ENCODE data around the gene CTIF.

Gene CTIF

DNA sequence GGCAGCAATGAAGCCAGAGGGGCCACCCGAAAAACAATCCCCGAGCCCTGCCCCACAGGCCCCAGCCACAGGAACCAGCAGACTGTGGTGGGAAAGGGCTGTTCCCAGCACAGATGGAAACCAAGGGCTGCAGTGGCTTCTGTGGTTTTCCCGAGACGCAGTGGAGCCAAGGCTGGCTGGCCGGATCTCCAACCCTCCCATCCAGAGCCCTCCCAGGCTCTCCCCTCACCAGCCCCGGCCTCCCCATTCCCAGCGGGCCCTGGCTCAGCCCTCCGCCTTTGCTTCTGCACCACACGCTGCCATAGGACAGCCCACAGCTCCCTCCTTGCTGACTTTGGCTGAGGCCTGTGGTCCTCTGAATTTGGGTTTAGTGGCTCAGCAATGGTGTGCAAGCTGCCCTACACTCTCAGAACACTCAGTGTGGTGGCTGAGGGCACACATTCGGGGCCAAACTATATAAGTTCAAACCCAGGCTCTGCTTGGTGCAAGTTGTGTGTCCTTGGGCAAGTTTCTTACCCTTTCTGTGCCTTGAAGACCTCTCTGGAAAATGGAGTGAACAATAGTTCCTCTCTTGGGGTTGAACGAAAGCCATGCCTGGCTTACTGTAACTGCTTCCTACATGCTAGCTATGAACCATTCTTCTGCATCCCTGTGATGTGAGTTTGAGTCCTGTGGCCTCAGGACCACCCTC lies 211.8 kb downstream of the CTIF start:
- H3K27ac ChIP-seq: no peak overlapping the region
- no peak for DNase-seq
- in situ Hi-C loops (cut with HindIII; ENCODE audit: low pct_ligation_motif_present, low sequenced_read_pairs): no loop called here
- no peaks in the 10 kb centered on the region for H3K36me3 ChIP-seq (replicated peaks)
- no peaks in the 10 kb centered on the region for H3K27me3 ChIP-seq (replicated peaks)
- H3K4me3 ChIP-seq (ENCODE audit: low read depth, low read length): no peak overlapping the region
- TF ChIP-seq, protein P1, sequence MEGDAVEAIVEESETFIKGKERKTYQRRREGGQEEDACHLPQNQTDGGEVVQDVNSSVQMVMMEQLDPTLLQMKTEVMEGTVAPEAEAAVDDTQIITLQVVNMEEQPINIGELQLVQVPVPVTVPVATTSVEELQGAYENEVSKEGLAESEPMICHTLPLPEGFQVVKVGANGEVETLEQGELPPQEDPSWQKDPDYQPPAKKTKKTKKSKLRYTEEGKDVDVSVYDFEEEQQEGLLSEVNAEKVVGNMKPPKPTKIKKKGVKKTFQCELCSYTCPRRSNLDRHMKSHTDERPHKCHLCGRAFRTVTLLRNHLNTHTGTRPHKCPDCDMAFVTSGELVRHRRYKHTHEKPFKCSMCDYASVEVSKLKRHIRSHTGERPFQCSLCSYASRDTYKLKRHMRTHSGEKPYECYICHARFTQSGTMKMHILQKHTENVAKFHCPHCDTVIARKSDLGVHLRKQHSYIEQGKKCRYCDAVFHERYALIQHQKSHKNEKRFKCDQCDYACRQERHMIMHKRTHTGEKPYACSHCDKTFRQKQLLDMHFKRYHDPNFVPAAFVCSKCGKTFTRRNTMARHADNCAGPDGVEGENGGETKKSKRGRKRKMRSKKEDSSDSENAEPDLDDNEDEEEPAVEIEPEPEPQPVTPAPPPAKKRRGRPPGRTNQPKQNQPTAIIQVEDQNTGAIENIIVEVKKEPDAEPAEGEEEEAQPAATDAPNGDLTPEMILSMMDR (IDR thresholded peaks at IDR 0.05; ENCODE audit: low read depth, low read length, missing control alignments): no peak

DNA sequence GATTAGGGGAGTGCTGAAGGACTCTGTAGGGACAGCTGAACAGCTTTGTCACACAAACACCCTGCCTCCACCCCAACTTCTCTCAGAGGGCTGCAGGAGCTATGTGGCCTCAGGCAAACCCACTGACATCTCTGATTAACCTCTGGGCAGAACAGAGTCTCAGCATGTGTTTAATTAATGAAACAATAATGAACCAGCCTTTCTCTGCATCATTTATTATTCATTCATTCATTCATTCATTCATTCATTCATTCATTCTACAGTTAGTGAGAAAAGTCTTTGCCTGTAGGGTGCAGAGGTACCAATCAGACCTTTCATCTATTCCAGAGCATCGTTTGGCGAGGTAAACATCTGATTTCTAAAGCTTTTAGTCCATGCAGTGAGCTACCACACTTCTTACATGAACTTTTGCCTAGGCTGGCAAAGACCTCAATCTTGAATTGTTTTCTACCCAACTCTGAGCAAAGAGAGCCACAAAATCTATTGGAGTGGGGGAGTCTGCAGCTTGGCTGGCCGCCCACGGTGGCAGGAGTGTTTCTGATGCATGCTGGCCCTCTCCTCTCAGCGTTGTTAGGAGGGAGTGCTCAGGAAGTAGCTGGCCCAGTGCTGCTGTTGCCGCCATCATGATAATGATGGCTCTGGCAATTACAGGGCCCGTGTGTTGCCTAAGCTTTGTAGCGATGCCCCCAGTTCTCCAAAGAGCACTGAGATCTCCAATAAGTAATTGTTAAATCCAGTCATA lies 213.1 kb downstream of the CTIF start:
- TF ChIP-seq, protein P1 (IDR thresholded peaks at IDR 0.05; ENCODE audit: low read depth, low read length, missing control alignments): no peak

DNA sequence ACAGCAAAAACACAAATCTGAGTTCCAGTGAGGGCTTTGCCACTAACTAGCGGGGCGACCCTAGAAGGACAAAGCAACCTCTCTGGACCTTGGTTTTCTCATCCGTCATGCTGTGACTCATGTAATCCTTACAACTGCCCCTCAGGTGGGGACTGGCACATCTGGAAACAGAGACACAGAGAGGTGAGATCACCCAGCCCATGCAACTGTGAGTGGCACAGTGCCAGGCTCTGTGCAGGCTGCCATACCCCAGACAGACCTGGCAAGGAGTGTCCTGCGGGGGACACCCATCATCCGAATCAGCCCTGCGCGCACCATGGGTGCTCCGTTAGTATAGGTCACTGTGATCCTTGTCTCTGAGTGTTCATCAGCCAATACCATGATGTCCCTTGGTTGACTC lies 213.6 kb downstream of the CTIF start:
- Histone ChIP-seq H3K4me3 (ENCODE audit: low read depth, low read length) (no peak overlapping the region), H3K27ac (no peak overlapping the region)
- in situ Hi-C loops (cut with HindIII; ENCODE audit: low pct_ligation_motif_present, low sequenced_read_pairs): no loop called here

More for the DNA sequence above, 213.1 kb downstream of the CTIF start:
- Histone ChIP-seq H3K27me3 (replicated peaks) (no peaks in the 10 kb centered on the region), H3K4me3 (ENCODE audit: low read depth, low read length) (no peak overlapping the region), H3K36me3 (replicated peaks) (no peaks in the 10 kb centered on the region), H3K27ac (no peak overlapping the region)
- no peak for DNase-seq
- in situ Hi-C loops (cut with HindIII; ENCODE audit: low pct_ligation_motif_present, low sequenced_read_pairs): no loop called here

DNA sequence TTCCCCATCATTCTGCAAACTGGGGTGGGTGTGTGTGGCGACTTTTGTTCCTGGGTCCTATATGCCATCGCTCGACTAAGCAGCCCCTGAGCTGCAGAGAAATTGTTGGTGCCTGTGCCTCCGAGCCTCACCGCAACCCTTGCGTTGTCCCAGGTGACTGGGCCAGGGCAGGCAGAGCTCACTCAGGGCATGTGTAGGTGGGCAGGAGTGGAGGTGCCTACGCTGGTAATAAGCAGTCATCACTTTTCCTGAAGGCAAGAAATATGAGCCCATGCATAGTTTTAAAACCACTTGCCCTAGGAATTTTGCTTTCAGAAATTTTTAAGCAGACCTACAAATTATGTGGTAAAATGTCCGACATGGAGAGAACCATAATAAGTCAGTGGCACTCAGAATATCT lies 214.1 kb downstream of the CTIF start:
- in situ Hi-C loops (cut with HindIII; ENCODE audit: low pct_ligation_motif_present, low sequenced_read_pairs): no loop called here
- no peaks in the 10 kb centered on the region for H3K27me3 ChIP-seq (replicated peaks)

More for the DNA sequence above, 213.6 kb downstream of the CTIF start:
- H3K36me3 ChIP-seq (replicated peaks): no peaks in the 10 kb centered on the region
- H3K27me3 ChIP-seq (replicated peaks): no peaks in the 10 kb centered on the region
- TF ChIP-seq, protein P1 (IDR thresholded peaks at IDR 0.05; ENCODE audit: low read depth, low read length, missing control alignments): no peak
- DNase-seq: no peak

DNA sequence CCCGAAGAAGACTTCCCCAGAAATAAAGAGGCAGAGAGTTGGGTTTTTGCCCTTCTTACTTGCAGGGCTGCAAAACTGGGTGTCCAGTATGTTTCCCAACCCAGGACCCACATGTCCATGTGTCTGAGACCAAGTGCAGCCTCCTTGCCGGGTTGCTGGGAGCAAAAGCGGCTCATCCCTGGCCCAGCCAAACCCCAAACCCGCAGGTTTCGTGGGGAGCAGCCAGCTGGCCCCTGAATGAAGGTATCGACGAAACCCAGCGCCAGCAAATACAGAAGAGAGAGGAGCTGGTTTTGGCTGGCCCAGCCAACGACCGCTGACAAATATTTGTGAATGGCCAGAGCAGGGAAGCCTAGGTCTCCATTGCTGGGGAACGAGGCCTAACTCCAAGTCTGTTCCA lies 214.9 kb downstream of the CTIF start:
- H3K36me3 ChIP-seq (replicated peaks): peaks cover under 1% of the 10 kb centered on the region
- no peaks in the 10 kb centered on the region for H3K27me3 ChIP-seq (replicated peaks)
- TF ChIP-seq, protein P1 (IDR thresholded peaks at IDR 0.05; ENCODE audit: low read depth, low read length, missing control alignments): no peak
- H3K27ac ChIP-seq: no peak overlapping the region
- DNase-seq: no peak
- in situ Hi-C loops (cut with HindIII; ENCODE audit: low pct_ligation_motif_present, low sequenced_read_pairs): no loop called here
- no peak overlapping the region for H3K4me3 ChIP-seq (ENCODE audit: low read depth, low read length)

More for the DNA sequence above, 214.1 kb downstream of the CTIF start:
- Histone ChIP-seq H3K27ac (no peak overlapping the region), H3K36me3 (replicated peaks) (no peaks in the 10 kb centered on the region), H3K4me3 (ENCODE audit: low read depth, low read length) (no peak overlapping the region)
- TF ChIP-seq, protein P1 (IDR thresholded peaks at IDR 0.05; ENCODE audit: low read depth, low read length, missing control alignments): no peak
- DNase-seq: no peak

Measured in brain microvascular endothelial cell (primary cell).